Fibroblast of pulmonary artery (primary cell): Measurements from ENCODE around the gene MGAT1.

Experiments used
- DNase-seq: peaks from one replicate; pipeline ENCODE4 v3.0.0-alpha.2; 2010; ENCODE audit warnings: low read depth
- H3K4me3 ChIP-seq: replicated peaks from 2 replicates; pipeline ENCODE4 v1.5.1; 2011; ENCODE audit warnings: low read depth, mild to moderate bottlenecking, control low read depth, low read length, moderate library complexity
- CTCF ChIP-seq: IDR thresholded peaks from 2 replicates; pipeline ENCODE4 v1.5.1; 2011; ENCODE audit warnings: mild to moderate bottlenecking, control low read depth, low read length, inconsistent platforms; ENCODE audit errors: missing control alignments

The MGAT1 gene

GRCh38 chr5:180823346-180823745 lies 20.7 kb upstream of the MGAT1 start:
- H3K4me3 ChIP-seq, result no peak overlapping the region
- no peak for DNase-seq
- TF ChIP-seq CTCF, result no peak

GRCh38 chr5:180821538-180821937 lies 18.9 kb upstream of the MGAT1 start:
- H3K4me3 ChIP-seq, result no peak overlapping the region
- no peak for TF ChIP-seq CTCF
- no peak for DNase-seq

- no peak for TF ChIP-seq CTCF
- H3K4me3 ChIP-seq, result no peak overlapping the region
- peak; percentile 28 for DNase-seq
Observed at GRCh38 chr5:180820788-180821321, 18.2 kb upstream of the MGAT1 start.

GRCh38 chr5:180818677-180819341 lies 16.2 kb upstream of the MGAT1 start:
- no peak for DNase-seq
- no peak for TF ChIP-seq CTCF

GRCh38 chr5:180817893-180818674 lies 15.5 kb upstream of the MGAT1 start:
- H3K4me3 ChIP-seq, result no peak overlapping the region
- TF ChIP-seq CTCF, result no peak
- DNase-seq, result no peak

More at GRCh38 chr5:180818677-180819341, 16.2 kb upstream of the MGAT1 start:
- H3K4me3 ChIP-seq, result no peak overlapping the region

GRCh38 chr5:180816608-180817534 lies 14.3 kb upstream of the MGAT1 start:
- TF ChIP-seq CTCF, result no peak
- H3K4me3 ChIP-seq, result no peak overlapping the region
- peak; percentile 78 for DNase-seq
